K562 (cell line): Measurements from ENCODE around the gene FKRP. TPM values are rescaled to one million over a fixed set of nuclear protein-coding genes. Genes with fewer than 3 reads are reported as not detected.

Source experiments
- ATAC-seq: fragments of 200-7000 bp; cut with Tn5 transposase; 3 replicates; pipeline ENCODE4 v1.9.1; 2020; ENCODE audit warnings: moderate library complexity
- BruUV-seq: library from RNA; stranded (reverse); fragments of 400-500 nt; replicated peaks from 2 replicates; lab custom pipeline; 2021; lab: Mats Ljungman, UMichigan
- CTCF ChIA-PET: fragments of 300-600 bp; formaldehyde crosslinking; extraction: SDS; loops from one replicate; lab custom pipeline; 2021; ENCODE audit warnings: low intra/inter-chr PET ratio; lab: Yijun Ruan, JAX
- POLR2A ChIA-PET: fragments of 300-600, 350-650 bp; sonication (Branson Sonifier 250); formaldehyde crosslinking; extraction: SDS; loops from one replicate; lab custom pipeline; 2021; ENCODE audit warnings: antibody characterized with exemption, inconsistent platforms; lab: Yijun Ruan, JAX
- DNase-seq, 4 experiments: peaks; one replicate each; pipeline versions ENCODE4 v3.0.0 to v3.0.0-alpha.2; 2011 to 2018; ENCODE audit warnings: low spot score in 3 of 4, mixed read lengths in 3 of 4; ENCODE audit errors: extremely low read depth in 1 of 4
- FAIRE-seq: peaks from 2 replicates; lab custom pipeline; 2011; peaks lifted over from hg19 to GRCh38; lab: Jason Lieb, UNC
- H2AFZ ChIP-seq: 2 replicates; pipeline ENCODE4 v1.6.0; 2011; ENCODE audit warnings: low read depth, low read length, control low read depth, inconsistent platforms
- H3K27ac ChIP-seq: fragments of 200-600 bp; 3 replicates; pipeline ENCODE4 v1.8.0; 2011; ENCODE audit warnings: low read depth, mild to moderate bottlenecking, control low read depth, inconsistent platforms, low read length, moderate library complexity, mixed read lengths; ENCODE audit errors: extremely low read depth
- H3K27me3 ChIP-seq, 2 experiments: fragments of 300-600 bp in 1 of 2; 2 replicates in 1 of 2; 3 replicates in 1 of 2; pipeline versions ENCODE4 v1.6.0 to v1.8.0; 2011; ENCODE audit warnings: inconsistent platforms in 2 of 2, low read length in 2 of 2, mild to moderate bottlenecking in 1 of 2, mixed read lengths in 1 of 2, moderate library complexity in 1 of 2; ENCODE audit not compliant: control insufficient read depth in 2 of 2, insufficient read depth in 2 of 2
- H3K36me3 ChIP-seq: fragments of 300-600 bp; 3 replicates; pipeline ENCODE4 v1.8.0; 2011; ENCODE audit warnings: mild to moderate bottlenecking, low read length, inconsistent platforms; ENCODE audit not compliant: control insufficient read depth, insufficient read depth
- H3K4me1 ChIP-seq, 2 experiments: fragments of 200-600 bp in 1 of 2; replicated peaks in 1 of 2; 2 replicates in 1 of 2; 3 replicates in 1 of 2; pipeline versions ENCODE4 v1.5.1 to v1.8.0; 2011; ENCODE audit warnings: inconsistent platforms in 2 of 2, low read length in 2 of 2, mild to moderate bottlenecking in 1 of 2, mixed read lengths in 1 of 2, moderate library complexity in 1 of 2; ENCODE audit not compliant: control insufficient read depth in 2 of 2, insufficient read depth in 2 of 2
- H3K4me2 ChIP-seq: 2 replicates; pipeline ENCODE4 v1.6.1; 2011; ENCODE audit warnings: low read length, control low read depth, inconsistent platforms, mixed read lengths; ENCODE audit not compliant: insufficient read depth
- H3K4me3 ChIP-seq: fragments of 200-600 bp; sonication (generic), shearing (Covaris generic); 2 replicates; pipeline ENCODE4 v1.5.1; 2016; ENCODE audit warnings: control low read depth, inconsistent platforms
- H3K79me2 ChIP-seq: fragments of 200-600 bp; 3 replicates; pipeline ENCODE4 v1.8.0; 2011; ENCODE audit warnings: low read length, inconsistent platforms; ENCODE audit not compliant: control insufficient read depth, insufficient read depth
- H3K9ac ChIP-seq, 2 experiments: 2 replicates each; pipeline versions ENCODE4 v1.6.0 to v1.6.1; 2011; ENCODE audit warnings: low read depth in 2 of 2, low read length in 2 of 2, control low read depth in 1 of 2, inconsistent platforms in 1 of 2, mild to moderate bottlenecking in 1 of 2, mixed read lengths in 1 of 2; ENCODE audit not compliant: insufficient read depth in 1 of 2
- H3K9me1 ChIP-seq: one replicate; pipeline ENCODE4 v1.6.0; 2011; ENCODE audit warnings: inconsistent platforms, mild to moderate bottlenecking, low read length, moderate library complexity; ENCODE audit not compliant: control insufficient read depth, insufficient read depth
- H3K9me3 ChIP-seq: replicated peaks from 2 replicates; pipeline ENCODE4 v1.5.1; 2011; ENCODE audit warnings: low read depth, low read length, inconsistent platforms; ENCODE audit not compliant: control insufficient read depth, insufficient read depth
- H4K20me1 ChIP-seq: replicated peaks from 2 replicates; pipeline ENCODE4 v1.6.1; 2011; ENCODE audit warnings: low read length, inconsistent platforms, mixed read lengths; ENCODE audit not compliant: control insufficient read depth, insufficient read depth
- BDP1 ChIP-seq: IDR thresholded peaks from 3 replicates; pipeline ENCODE4 v1.6.1; 2011; ENCODE audit not compliant: insufficient read length, insufficient read depth
- BRF1 ChIP-seq: IDR thresholded peaks from 3 replicates; pipeline ENCODE4 v1.6.1; 2011; ENCODE audit warnings: borderline replicate concordance, mild to moderate bottlenecking; ENCODE audit not compliant: insufficient read length; ENCODE audit errors: extremely low read depth
- CTCF ChIP-seq, 3 experiments: IDR thresholded peaks in 2 of 3; conservative IDR thresholded peaks in 1 of 3; 2 replicates each; pipeline ENCODE4 v1.5.1; 2011 to 2012; ENCODE audit warnings: low read length in 3 of 3, mild to moderate bottlenecking in 3 of 3, control low read depth in 2 of 3, improper control_type of control experiment in 1 of 3, inconsistent platforms in 1 of 3, low read depth in 1 of 3, mixed read lengths in 1 of 3, moderate library complexity in 1 of 3; ENCODE audit not compliant: insufficient read depth in 2 of 3
- CTCFL ChIP-seq: IDR thresholded peaks from 2 replicates; pipeline ENCODE4 v1.6.1; 2011; ENCODE audit warnings: borderline replicate concordance, low read depth, mild to moderate bottlenecking, moderate library complexity, low read length; ENCODE audit not compliant: insufficient read depth, poor library complexity, severe bottlenecking
- EHMT2 ChIP-seq: fragments of 450-650 bp; IDR thresholded peaks from 2 replicates; pipeline ENCODE4 v1.6.1; 2018; ENCODE audit warnings: antibody characterized with exemption
- JUNB ChIP-seq: fragments of 450-650 bp; formaldehyde crosslinking; conservative IDR thresholded peaks from 2 replicates; pipeline ENCODE4 v1.4.0; 2020; ENCODE audit warnings: mild to moderate bottlenecking
- SP1 ChIP-seq: sonication (generic); formaldehyde crosslinking; IDR thresholded peaks from 2 replicates; pipeline ENCODE4 v1.8.1; 2022; ENCODE audit warnings: mild to moderate bottlenecking, missing genetic modification reagents
- WGBS: fragments of 100-300 bp; shearing (Covaris generic); methylation state at CpG from one replicate; pipeline ENCODE4 v1.1.6; 2016; ENCODE audit warnings: low coverage, mixed read lengths; ENCODE audit not compliant: insufficient coverage; ENCODE audit errors: missing lambda C conversion rate; 5-methylcytosine and 5-hydroxymethylcytosine counted together
- in situ Hi-C: fragments of 300-500 bp; cut with MboI; formaldehyde crosslinking; loops from 4 replicates; pipeline ENCODE4 v1.15.0; 2018; ENCODE audit warnings: inconsistent platforms, mixed read lengths
- intact Hi-C: fragments of 100-400 bp; cut with micrococcal nuclease; formaldehyde crosslinking; loops from 2 replicates; pipeline ENCODE4 v1.14.2; 2022
- polyA plus RNA-seq, 8 experiments: library from polyadenylated mRNA; depleted of rRNA in 4 of 8; stranded (reverse) in 5 of 8; unstranded in 3 of 8; fragments of >200 nt; fragmentation: Nextera tagmentation in 2 of 8; fragmentation: Illumina TruSeq in 1 of 8; extraction: Ambion mirVana in 2 of 8; extraction: Trizol in 1 of 8; gene quantifications; 2 replicates each; pipeline versions ENCODE4 v1.2.1 to v1.2.3, GENCODE V29; 2011 to 2014; ENCODE audit warnings: inconsistent platforms in 1 of 8, missing spikeins in 1 of 8
- total RNA-seq, 7 experiments: library from RNA; depleted of rRNA in 6 of 7; stranded (reverse); fragments of >200 nt in 6 of 7; fragmentation: Illumina TruSeq in 2 of 7; extraction: Trizol in 2 of 7; gene quantifications; 2 replicates each; pipeline versions ENCODE4 v1.2.1 to v1.2.3, GENCODE V29; 2011 to 2021; ENCODE audit warnings: low replicate concordance in 1 of 7

FKRP gene
- total and polyA plus RNA-seq, 9 of the 15 experiments (the other 6 are each of a cell fraction or from before 2014, with no cell fraction given) = 0.68 to 16.1 (median 6.5) TPM

- TF ChIP-seq BRF1 = no peak
Measured at GRCh38 chr19:46746281-46747057, 612 bp downstream of the FKRP start, which contains the start of gene STRN4 (continued).

GRCh38 chr19:46748325-46749109 lies 2.7 kb downstream of the FKRP start:
- Histone ChIP-seq H3K27ac (no peak overlapping the region), H3K27me3 (no peaks in the 10 kb centered on the region), H2AFZ (no peak overlapping the region), H3K9me1 (no peaks in the 10 kb centered on the region), H3K9me3 (no peaks in the 10 kb centered on the region), H3K4me3 (no peak overlapping the region), H3K79me2 (peaks cover 33% of the 10 kb centered on the region), H3K4me2 (no peak overlapping the region), H3K4me1 (peaks cover 18 to 30% of the 10 kb centered on the region in 2 experiments; a peak in 4 of 5 replicates), H4K20me1 (peaks cover 13% of the 10 kb centered on the region), H3K36me3 (peaks cover 9% of the 10 kb centered on the region; the same call in 1 of the 3 replicates), H3K9ac (no peak overlapping the region)
- WGBS = 64% methylated on average over 21 of the region's 21 CpGs
- ChIA-PET POLR2A (interaction anchor here (0.6 to 1.1 kb wide), 2 partner anchors 9 to 11 kb away, joined by 3 read pairs; no protein-coding TSS in a partner anchor), CTCF (no interaction called here)
- in situ Hi-C loops = no loop called here
- peak; percentile 53 to 83 (median 66) for DNase-seq
- peak; percentile 56 for ATAC-seq
- FAIRE-seq = peak; percentile 67
- no TSS peak for BruUV-seq
- intact Hi-C loops = no loop called here
- no peak for TF ChIP-seq JUNB (CRISPR knock-in tag)
- TF ChIP-seq SP1 (CRISPR knock-in tag) = no peak
- peak; percentile 49 for TF ChIP-seq EHMT2
- TF ChIP-seq CTCFL = peak; percentile 59
- TF ChIP-seq BDP1 = no peak
- peak; percentile 74 to 86 (median 77) for TF ChIP-seq CTCF (IDR thresholded peaks at IDR 0.05 in 2 of 3, conservative IDR thresholded peaks at IDR 0.05 in 1 of 3; ENCODE audit: insufficient read depth in 2 of 3, low read depth in 1 of 3, low read length in 3 of 3)
